Measurements from ENCODE around the gene INSYN2B. TPM values are rescaled to one million over a fixed set of nuclear protein-coding genes. Genes with fewer than 3 reads are reported as not detected.

Gene INSYN2B
- total RNA-seq, 2 experiments from 2014 or later, result not detected

- no peak overlapping the region for H3K27ac Mint-ChIP-seq
- H3K36me3 Mint-ChIP-seq (ENCODE audit: low read depth), result peaks cover 33% of the 10 kb centered on the region
- no peak overlapping the region for H3K4me3 Mint-ChIP-seq
- H3K9me3 Mint-ChIP-seq (ENCODE audit: insufficient read depth), result no peaks in the 10 kb centered on the region
- POLR2A ChIA-PET, result no interaction called here
- no peaks in the 10 kb centered on the region for H3K27me3 Mint-ChIP-seq (ENCODE audit: low read depth)
- CTCF ChIA-PET, result interaction anchor here (1.0 kb wide), 1 partner anchor 12 kb away, joined by 3 read pairs; no protein-coding TSS in a partner anchor
- no peak for DNase-seq
- peaks cover 16% of the 10 kb centered on the region for H3K4me1 Mint-ChIP-seq (ENCODE audit: low read depth)
- ATAC-seq, result no peak
These were observed 118.4 kb downstream of the INSYN2B start for GRCh38 chr5:169861934-169862333.

- Mint-ChIP-seq H3K9me3 (ENCODE audit: insufficient read depth) (no peaks in the 10 kb centered on the region), H3K27me3 (ENCODE audit: low read depth) (no peaks in the 10 kb centered on the region), H3K4me3 (no peak overlapping the region), H3K27ac (no peak overlapping the region), H3K4me1 (ENCODE audit: low read depth) (peaks cover 16% of the 10 kb centered on the region), H3K36me3 (ENCODE audit: low read depth) (peaks cover 35% of the 10 kb centered on the region)
- POLR2A ChIA-PET, result no interaction called here
- ATAC-seq (no peak), DNase-seq (no peak)
- CTCF ChIA-PET, result interaction anchor here (1.0 kb wide), 1 partner anchor 11 kb away, joined by 3 read pairs; no protein-coding TSS in a partner anchor
These were observed 118.9 kb downstream of the INSYN2B start for GRCh38 chr5:169861433-169861832.

DNA sequence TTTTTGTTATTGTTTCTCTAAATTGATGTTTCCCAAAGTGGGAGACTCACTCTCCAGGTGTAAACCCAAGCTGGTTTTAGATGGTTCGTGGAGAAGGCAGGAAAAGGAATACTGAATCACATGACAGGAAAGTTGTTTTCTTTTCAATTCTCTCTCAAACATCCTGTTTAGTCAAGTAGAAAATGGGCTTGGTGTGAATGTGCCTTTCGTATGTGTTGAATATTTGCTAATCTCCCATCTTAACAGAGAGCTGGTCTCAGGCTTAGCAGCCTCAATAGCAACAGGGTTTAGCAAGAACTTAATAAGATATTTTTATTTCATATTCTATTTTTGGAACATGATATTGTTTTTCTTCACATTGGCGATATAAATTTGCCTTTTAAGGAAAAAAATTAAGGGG is 119.7 kb downstream of the INSYN2B start:
- Mint-ChIP-seq H3K36me3 (ENCODE audit: low read depth) (peaks cover 41% of the 10 kb centered on the region), H3K4me3 (no peak overlapping the region), H3K4me1 (ENCODE audit: low read depth) (peaks cover 12% of the 10 kb centered on the region), H3K27ac (no peak overlapping the region), H3K27me3 (ENCODE audit: low read depth) (no peaks in the 10 kb centered on the region), H3K9me3 (ENCODE audit: insufficient read depth) (no peaks in the 10 kb centered on the region)
- CTCF ChIA-PET, result no interaction called here
- no peak for DNase-seq
- no peak for ATAC-seq
- POLR2A ChIA-PET, result no interaction called here

- CTCF ChIA-PET, result no interaction called here
- no peak for DNase-seq
- H3K4me3 Mint-ChIP-seq, result no peak overlapping the region
- H3K4me1 Mint-ChIP-seq (ENCODE audit: low read depth), result peaks cover 12% of the 10 kb centered on the region
- ATAC-seq, result no peak
- POLR2A ChIA-PET, result no interaction called here
- no peak overlapping the region for H3K27ac Mint-ChIP-seq
- peaks cover 61% of the 10 kb centered on the region for H3K36me3 Mint-ChIP-seq (ENCODE audit: low read depth)
- no peaks in the 10 kb centered on the region for H3K27me3 Mint-ChIP-seq (ENCODE audit: low read depth)
- peaks cover 7% of the 10 kb centered on the region for H3K9me3 Mint-ChIP-seq (ENCODE audit: insufficient read depth)
These were observed 123.7 kb downstream of the INSYN2B start for GRCh38 chr5:169856571-169856970.

- no peaks in the 10 kb centered on the region for H3K4me1 Mint-ChIP-seq (ENCODE audit: low read depth)
- H3K27ac Mint-ChIP-seq, result no peak overlapping the region
- H3K9me3 Mint-ChIP-seq (ENCODE audit: insufficient read depth), result peaks cover 21% of the 10 kb centered on the region
- H3K4me3 Mint-ChIP-seq, result no peak overlapping the region
- no peaks in the 10 kb centered on the region for H3K27me3 Mint-ChIP-seq (ENCODE audit: low read depth)
- H3K36me3 Mint-ChIP-seq (ENCODE audit: low read depth), result peaks cover 86% of the 10 kb centered on the region
- ATAC-seq (no peak), DNase-seq (no peak)
- CTCF ChIA-PET, result no interaction called here
- POLR2A ChIA-PET, result no interaction called here
These were observed 128.9 kb downstream of the INSYN2B start for GRCh38 chr5:169851321-169851850.

DNA sequence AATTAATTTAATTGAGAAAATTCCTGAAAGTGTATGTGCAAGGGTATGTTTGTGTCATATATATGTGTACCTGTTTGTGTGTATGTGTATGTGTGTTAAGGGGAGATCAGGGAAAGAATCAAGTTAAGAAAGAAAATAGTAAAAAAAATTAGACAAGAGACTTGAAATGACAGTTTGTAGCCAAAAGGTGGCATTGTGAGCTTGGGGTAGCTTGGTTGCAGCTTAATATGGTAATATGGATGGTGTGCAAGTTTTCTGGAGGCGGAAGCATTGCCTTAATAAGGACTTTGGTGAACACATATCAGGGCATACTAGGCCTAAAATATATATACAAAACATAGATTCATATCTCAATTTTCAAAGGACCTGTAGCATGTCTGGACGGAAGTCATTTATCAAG is 129.9 kb downstream of the INSYN2B start:
- POLR2A ChIA-PET, result no interaction called here

DNA sequence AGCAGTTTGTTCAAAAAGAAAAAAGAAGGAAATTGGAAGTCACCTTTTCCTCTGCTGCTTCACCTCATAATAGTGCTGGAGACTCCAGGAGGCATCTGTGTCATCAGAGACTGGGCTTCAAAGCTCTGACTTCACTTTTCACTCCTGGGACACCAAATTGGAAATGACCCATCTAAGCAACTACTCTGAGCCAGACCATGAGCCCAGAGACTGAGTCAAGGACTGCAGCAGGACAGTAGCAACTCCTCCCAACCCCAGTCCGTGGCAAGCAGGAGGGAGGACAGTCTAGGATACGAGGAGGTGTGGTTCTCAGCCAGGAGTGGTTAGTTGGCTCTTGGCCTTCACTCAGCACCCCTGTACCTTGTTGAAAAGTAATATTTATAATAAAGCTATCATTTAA is 131.5 kb downstream of the INSYN2B start:
- Mint-ChIP-seq H3K27me3 (ENCODE audit: low read depth) (no peaks in the 10 kb centered on the region), H3K9me3 (ENCODE audit: insufficient read depth) (peaks cover 21% of the 10 kb centered on the region), H3K4me1 (ENCODE audit: low read depth) (peaks cover 4% of the 10 kb centered on the region), H3K36me3 (ENCODE audit: low read depth) (peaks cover 90% of the 10 kb centered on the region), H3K4me3 (no peak overlapping the region), H3K27ac (no peak overlapping the region)
- ATAC-seq (no peak), DNase-seq (no peak)
- ChIA-PET POLR2A (no interaction called here), CTCF (interaction anchor here (1.0 kb wide), 1 partner anchor 13 kb away, joined by 3 read pairs; no protein-coding TSS in a partner anchor)

More for the DNA sequence above, 129.9 kb downstream of the INSYN2B start:
- Mint-ChIP-seq H3K36me3 (ENCODE audit: low read depth) (peaks cover 87% of the 10 kb centered on the region), H3K27me3 (ENCODE audit: low read depth) (no peaks in the 10 kb centered on the region), H3K4me1 (ENCODE audit: low read depth) (no peaks in the 10 kb centered on the region), H3K9me3 (ENCODE audit: insufficient read depth) (peaks cover 21% of the 10 kb centered on the region), H3K4me3 (no peak overlapping the region), H3K27ac (no peak overlapping the region)
- DNase-seq (no peak), ATAC-seq (no peak)
- CTCF ChIA-PET, result interaction anchor here (0.8 to 0.9 kb wide), 2 partner anchors 11 to 12 kb away, joined by 3 read pairs; no protein-coding TSS in a partner anchor

DNA sequence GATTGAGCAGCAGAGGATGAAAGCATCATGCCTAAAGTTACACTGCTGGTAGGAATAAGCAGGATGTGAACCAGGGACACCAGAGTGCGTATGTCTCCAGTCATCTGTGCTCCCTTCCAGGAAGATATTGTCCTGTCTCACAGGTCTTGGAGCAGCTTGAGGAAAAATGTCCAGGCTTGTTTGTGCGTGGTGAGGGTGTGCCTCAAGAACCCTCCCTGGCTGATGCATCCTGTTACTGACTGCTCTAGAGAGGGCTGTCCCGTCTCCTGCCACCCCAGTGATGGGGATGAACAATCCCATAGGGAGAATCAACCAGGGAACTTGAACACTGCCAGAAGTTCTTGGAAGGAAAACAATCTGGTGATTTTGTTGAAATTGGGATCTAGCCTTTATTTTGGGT is 132.0 kb downstream of the INSYN2B start:
- ChIA-PET POLR2A (no interaction called here), CTCF (interaction anchor here (1.0 kb wide), 1 partner anchor 12 kb away, joined by 3 read pairs; no protein-coding TSS in a partner anchor)
- Mint-ChIP-seq H3K4me3 (no peak overlapping the region), H3K4me1 (ENCODE audit: low read depth) (peaks cover 4% of the 10 kb centered on the region), H3K9me3 (ENCODE audit: insufficient read depth) (peaks cover 21% of the 10 kb centered on the region), H3K27me3 (ENCODE audit: low read depth) (no peaks in the 10 kb centered on the region), H3K36me3 (ENCODE audit: low read depth) (peaks cover 91% of the 10 kb centered on the region), H3K27ac (no peak overlapping the region)
- no peak for ATAC-seq
- no peak for DNase-seq

DNA sequence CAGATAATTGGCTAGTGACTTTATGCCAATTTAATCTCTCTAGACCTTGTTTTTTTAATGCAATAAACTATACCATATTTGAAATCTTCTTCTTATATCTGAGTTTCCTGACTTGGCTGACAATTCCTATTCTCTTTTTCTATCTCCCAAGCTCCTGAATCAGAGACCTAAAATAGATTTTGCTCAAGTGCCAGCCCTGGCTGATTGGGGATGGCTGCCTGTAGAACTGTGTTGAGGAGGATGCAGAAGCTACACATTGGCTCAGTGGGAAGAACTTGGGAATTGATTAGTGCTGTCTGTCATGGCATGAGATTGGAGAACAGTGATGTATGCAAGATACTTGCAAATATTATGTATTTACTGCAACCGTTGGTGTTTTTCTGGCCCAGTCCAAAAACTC is 132.8 kb downstream of the INSYN2B start:
- CTCF ChIA-PET, result interaction anchor here (1.1 kb wide), 1 partner anchor 272 kb away, joined by 3 read pairs; no protein-coding TSS in a partner anchor
- POLR2A ChIA-PET, result no interaction called here
- Mint-ChIP-seq H3K27me3 (ENCODE audit: low read depth) (no peaks in the 10 kb centered on the region), H3K27ac (no peak overlapping the region), H3K36me3 (ENCODE audit: low read depth) (peaks cover 90% of the 10 kb centered on the region), H3K4me1 (ENCODE audit: low read depth) (peaks cover 4% of the 10 kb centered on the region), H3K9me3 (ENCODE audit: insufficient read depth) (peaks cover 21% of the 10 kb centered on the region), H3K4me3 (no peak overlapping the region)
- DNase-seq (no peak), ATAC-seq (no peak)

- ChIA-PET CTCF (no interaction called here), POLR2A (no interaction called here)
- Mint-ChIP-seq H3K4me3 (no peak overlapping the region), H3K27me3 (ENCODE audit: low read depth) (no peaks in the 10 kb centered on the region), H3K4me1 (ENCODE audit: low read depth) (peaks cover 10% of the 10 kb centered on the region), H3K36me3 (ENCODE audit: low read depth) (peaks cover 82% of the 10 kb centered on the region), H3K27ac (no peak overlapping the region), H3K9me3 (ENCODE audit: insufficient read depth) (no peaks in the 10 kb centered on the region)
- DNase-seq (no peak), ATAC-seq (no peak)
These were observed 137.6 kb downstream of the INSYN2B start for GRCh38 chr5:169842699-169843098.

DNA sequence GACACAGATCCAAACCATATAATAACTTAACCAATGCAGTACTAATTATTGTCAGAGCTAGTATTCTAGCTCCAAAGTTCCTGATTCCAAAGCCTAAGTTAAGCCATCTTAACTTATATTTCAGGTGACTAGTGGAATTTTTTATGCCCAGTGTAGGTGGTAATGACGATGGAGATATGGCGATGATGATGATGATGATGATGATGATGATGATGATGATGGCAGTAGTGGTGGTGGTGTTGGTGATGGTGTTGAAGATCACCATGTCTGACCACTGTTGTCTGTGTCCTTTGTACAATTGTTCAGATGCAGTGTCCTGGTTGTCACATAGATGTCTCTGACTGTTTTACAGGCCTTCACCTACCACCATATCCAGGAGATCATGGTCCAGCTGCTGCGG is 139.9 kb downstream of the INSYN2B start:
- peaks cover 10% of the 10 kb centered on the region for H3K4me1 Mint-ChIP-seq (ENCODE audit: low read depth)
- H3K4me3 Mint-ChIP-seq, result no peak overlapping the region
- CTCF ChIA-PET, result no interaction called here
- ATAC-seq, result no peak
- H3K36me3 Mint-ChIP-seq (ENCODE audit: low read depth), result peaks cover 64% of the 10 kb centered on the region
- POLR2A ChIA-PET, result no interaction called here
- H3K27ac Mint-ChIP-seq, result no peak overlapping the region
- DNase-seq, result no peak
- H3K27me3 Mint-ChIP-seq (ENCODE audit: low read depth), result no peaks in the 10 kb centered on the region
- H3K9me3 Mint-ChIP-seq (ENCODE audit: insufficient read depth), result no peaks in the 10 kb centered on the region

GRCh38 chr5:169838688-169839087 is 141.6 kb downstream of the INSYN2B start:
- H3K36me3 Mint-ChIP-seq (ENCODE audit: low read depth), result peaks cover 52% of the 10 kb centered on the region
- POLR2A ChIA-PET, result no interaction called here
- no peaks in the 10 kb centered on the region for H3K9me3 Mint-ChIP-seq (ENCODE audit: insufficient read depth)

GRCh38 chr5:169837686-169838085 is 142.6 kb downstream of the INSYN2B start:
- ATAC-seq, result no peak
- CTCF ChIA-PET, result no interaction called here
- H3K27me3 Mint-ChIP-seq (ENCODE audit: low read depth), result no peaks in the 10 kb centered on the region
- H3K27ac Mint-ChIP-seq, result no peak overlapping the region
- POLR2A ChIA-PET, result no interaction called here
- peaks cover 17% of the 10 kb centered on the region for H3K4me1 Mint-ChIP-seq (ENCODE audit: low read depth)
- H3K9me3 Mint-ChIP-seq (ENCODE audit: insufficient read depth), result no peaks in the 10 kb centered on the region
- no peak for DNase-seq
- H3K4me3 Mint-ChIP-seq, result no peak overlapping the region
- H3K36me3 Mint-ChIP-seq (ENCODE audit: low read depth), result peaks cover 48% of the 10 kb centered on the region

More at GRCh38 chr5:169838688-169839087, 141.6 kb downstream of the INSYN2B start:
- DNase-seq, result no peak
- H3K27ac Mint-ChIP-seq, result peak overlapping the region; percentile 45
- H3K4me1 Mint-ChIP-seq (ENCODE audit: low read depth), result peaks cover 8% of the 10 kb centered on the region
- CTCF ChIA-PET, result interaction anchor here (1.3 kb wide), 1 partner anchor 11 kb away, joined by 3 read pairs; no protein-coding TSS in a partner anchor
- H3K27me3 Mint-ChIP-seq (ENCODE audit: low read depth), result no peaks in the 10 kb centered on the region
- H3K4me3 Mint-ChIP-seq, result no peak overlapping the region
- no peak for ATAC-seq
